Suprapubic skin (tissue), 4 donors: ENCODE measurements around the gene PRCD. TPM values are rescaled to one million over a fixed set of nuclear protein-coding genes. Genes with fewer than 3 reads are reported as not detected.
A peak's percentile ranks its signal among the peaks of the same experiment; 100 is the strongest.

Experiments
- DNase-seq, 2 donors: peaks; one replicate each; pipeline ENCODE4 v3.0.0-alpha.2; 2019; ENCODE audit warnings: low spot score in 2 of 2
- H3K27ac ChIP-seq: fragments of 200-600 bp; sonication (generic); one replicate; pipeline ENCODE4 v1.5.1; 2019
- H3K27me3 ChIP-seq: fragments of 200-600 bp; sonication (generic); one replicate; pipeline ENCODE4 v1.5.1; 2019
- H3K36me3 ChIP-seq: fragments of 200-600 bp; sonication (generic); one replicate; pipeline ENCODE4 v1.5.1; 2019
- H3K4me1 ChIP-seq: fragments of 200-600 bp; sonication (generic); one replicate; pipeline ENCODE4 v1.5.1; 2019
- H3K4me3 ChIP-seq: fragments of 200-600 bp; sonication (generic); one replicate; pipeline ENCODE4 v1.5.1; 2019; ENCODE audit warnings: mild to moderate bottlenecking
- H3K9me3 ChIP-seq: fragments of 200-600 bp; sonication (generic); one replicate; pipeline ENCODE4 v1.5.1; 2019
- CTCF ChIP-seq, 2 donors: fragments of 200-600 bp in 1 of 2; fragments of 450-650 bp in 1 of 2; sonication (generic) in 1 of 2; IDR thresholded peaks; one replicate each; pipeline ENCODE4 v1.5.1; 2016 to 2019; ENCODE audit warnings: antibody characterized with exemption in 2 of 2, mild to moderate bottlenecking in 1 of 2, moderate library complexity in 1 of 2
- EP300 ChIP-seq: sonication (generic); formaldehyde crosslinking; IDR thresholded peaks from one replicate; pipeline ENCODE4 v1.6.1; 2017; ENCODE audit warnings: antibody characterized with exemption
- POLR2A ChIP-seq, 2 donors: fragments of 450-650 bp; IDR thresholded peaks; one replicate each; pipeline ENCODE4 v1.6.1; 2017; ENCODE audit warnings: antibody characterized with exemption in 2 of 2, mild to moderate bottlenecking in 2 of 2, moderate library complexity in 2 of 2
- POLR2AphosphoS5 ChIP-seq, 3 donors: sonication (generic); formaldehyde crosslinking; IDR thresholded peaks; one replicate each; pipeline ENCODE4 v1.6.1; 2017; ENCODE audit warnings: antibody characterized with exemption in 3 of 3
- WGBS: methylation state at CpG from one replicate; pipeline ENCODE4 v1.1.5; 2018; 5-methylcytosine and 5-hydroxymethylcytosine counted together
- total RNA-seq, 4 donors: library from RNA; depleted of rRNA; stranded (reverse); fragments of >200 nt; gene quantifications; one replicate each; pipeline ENCODE4 v1.1.0, GENCODE V29; 2016

Gene PRCD
- total RNA-seq, 4 donors from 2014 or later, result 1.3 to 2.8 (median 2.2) TPM; not detected in 1

DNA sequence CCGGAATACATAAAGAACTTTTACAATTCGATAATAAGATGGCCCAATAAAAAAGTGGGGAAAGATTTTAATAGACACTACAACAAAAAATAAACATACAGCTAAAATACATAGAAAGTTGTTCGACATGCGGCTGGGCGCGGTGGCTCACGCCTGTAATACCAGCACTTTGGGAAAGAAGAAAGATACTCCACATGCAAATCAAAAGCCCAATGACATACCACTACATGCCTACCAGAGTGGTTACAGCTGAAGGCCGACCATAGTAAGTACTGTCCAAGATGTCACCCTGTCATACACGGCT lies 9.3 kb downstream of the PRCD start:
- H3K27ac ChIP-seq, result no peak overlapping the region
- H3K27me3 ChIP-seq, result no peaks in the 10 kb centered on the region
- TF ChIP-seq CTCF (IDR thresholded peaks at IDR 0.05) (no peak), POLR2AphosphoS5 (IDR thresholded peaks at IDR 0.05) (no peak), POLR2A (IDR thresholded peaks at IDR 0.05) (no peak), EP300 (no peak)
- DNase-seq, result no peak
- H3K4me1 ChIP-seq, result peaks cover 56% of the 10 kb centered on the region
- no peak overlapping the region for H3K4me3 ChIP-seq
- no peaks in the 10 kb centered on the region for H3K9me3 ChIP-seq
- WGBS, result 90% methylated on average over 9 of the region's 9 CpGs
- H3K36me3 ChIP-seq, result no peaks in the 10 kb centered on the region

GRCh38 chr17:76549539-76549938 lies 9.7 kb downstream of the PRCD start:
- no peak for DNase-seq
- H3K4me3 ChIP-seq, result no peak overlapping the region
- TF ChIP-seq EP300, result no peak
- TF ChIP-seq CTCF (IDR thresholded peaks at IDR 0.05), result no peak
- no peak for TF ChIP-seq POLR2AphosphoS5 (IDR thresholded peaks at IDR 0.05)
- no peak for TF ChIP-seq POLR2A (IDR thresholded peaks at IDR 0.05)
- 83% methylated on average over 7 of the region's 7 CpGs for WGBS
- H3K4me1 ChIP-seq, result peaks cover 55% of the 10 kb centered on the region
- no peaks in the 10 kb centered on the region for H3K27me3 ChIP-seq
- no peaks in the 10 kb centered on the region for H3K36me3 ChIP-seq
- H3K9me3 ChIP-seq, result no peaks in the 10 kb centered on the region
- peak overlapping the region; percentile 11 for H3K27ac ChIP-seq

- no peak overlapping the region for H3K4me3 ChIP-seq
- H3K27ac ChIP-seq, result peak overlapping the region; percentile 11
- peaks cover 48% of the 10 kb centered on the region for H3K4me1 ChIP-seq
- no peaks in the 10 kb centered on the region for H3K36me3 ChIP-seq
- 37% methylated on average over 15 of the region's 15 CpGs for WGBS
- H3K27me3 ChIP-seq, result no peaks in the 10 kb centered on the region
- TF ChIP-seq POLR2A (IDR thresholded peaks at IDR 0.05) (no peak), EP300 (no peak), POLR2AphosphoS5 (IDR thresholded peaks at IDR 0.05) (peak in 1 of 3 donors; percentile 19), CTCF (IDR thresholded peaks at IDR 0.05) (no peak)
- H3K9me3 ChIP-seq, result no peaks in the 10 kb centered on the region
- DNase-seq, result no peak
Measured at GRCh38 chr17:76550712-76551615, 11.1 kb downstream of the PRCD start.

DNA sequence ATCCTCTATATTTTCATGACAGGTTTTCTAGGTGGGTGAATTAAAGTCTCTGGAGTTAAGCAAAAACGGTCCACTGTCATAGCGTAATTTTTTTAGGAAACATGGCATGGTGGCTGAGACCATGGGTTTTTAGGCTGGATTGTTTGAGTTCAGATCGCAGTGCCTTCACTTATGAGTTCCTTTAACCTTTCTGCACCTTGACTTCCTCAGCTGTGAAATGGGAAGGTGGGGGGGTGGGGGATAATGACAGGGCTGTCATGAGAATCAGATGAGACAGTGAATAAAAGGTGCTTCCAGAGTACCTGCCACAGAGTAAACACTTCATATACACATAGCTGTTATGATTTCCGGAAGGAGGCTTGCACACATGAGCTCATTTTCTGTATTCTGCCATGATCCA lies 11.8 kb downstream of the PRCD start:
- Histone ChIP-seq H3K9me3 (no peaks in the 10 kb centered on the region), H3K4me3 (no peak overlapping the region), H3K4me1 (peaks cover 48% of the 10 kb centered on the region), H3K27me3 (no peaks in the 10 kb centered on the region), H3K36me3 (no peaks in the 10 kb centered on the region), H3K27ac (peak overlapping the region; percentile 11)
- 56% methylated on average over 4 of the region's 4 CpGs for WGBS
- TF ChIP-seq CTCF (IDR thresholded peaks at IDR 0.05) (no peak), POLR2AphosphoS5 (IDR thresholded peaks at IDR 0.05) (no peak), POLR2A (IDR thresholded peaks at IDR 0.05) (no peak), EP300 (no peak)
- no peak for DNase-seq

GRCh38 chr17:76553178-76553908 lies 13.5 kb downstream of the PRCD start:
- Histone ChIP-seq H3K4me1 (peaks cover 38% of the 10 kb centered on the region), H3K27me3 (no peaks in the 10 kb centered on the region), H3K9me3 (no peaks in the 10 kb centered on the region), H3K4me3 (no peak overlapping the region), H3K36me3 (no peaks in the 10 kb centered on the region), H3K27ac (no peak overlapping the region)
- DNase-seq, result no peak
- no peak for TF ChIP-seq CTCF (IDR thresholded peaks at IDR 0.05)
- no peak for TF ChIP-seq EP300
- no peak for TF ChIP-seq POLR2A (IDR thresholded peaks at IDR 0.05)
- no peak for TF ChIP-seq POLR2AphosphoS5 (IDR thresholded peaks at IDR 0.05)
- WGBS, result 89% methylated on average over 8 of the region's 8 CpGs
